HG03139 (cell line): ENCODE measurements around the gene TWF2.
"Not testable (repeated sequence)": the region's sequence is repeated elsewhere in the genome, so short reads cannot be mapped to it uniquely, and the experiment has no call there.

Experiments
- ATAC-seq: cut with Tn5 transposase; IDR thresholded peaks from one replicate; pipeline ENCODE4 v1.9.1; 2021; ENCODE audit not compliant: unreplicated experiment

Gene TWF2

DNA sequence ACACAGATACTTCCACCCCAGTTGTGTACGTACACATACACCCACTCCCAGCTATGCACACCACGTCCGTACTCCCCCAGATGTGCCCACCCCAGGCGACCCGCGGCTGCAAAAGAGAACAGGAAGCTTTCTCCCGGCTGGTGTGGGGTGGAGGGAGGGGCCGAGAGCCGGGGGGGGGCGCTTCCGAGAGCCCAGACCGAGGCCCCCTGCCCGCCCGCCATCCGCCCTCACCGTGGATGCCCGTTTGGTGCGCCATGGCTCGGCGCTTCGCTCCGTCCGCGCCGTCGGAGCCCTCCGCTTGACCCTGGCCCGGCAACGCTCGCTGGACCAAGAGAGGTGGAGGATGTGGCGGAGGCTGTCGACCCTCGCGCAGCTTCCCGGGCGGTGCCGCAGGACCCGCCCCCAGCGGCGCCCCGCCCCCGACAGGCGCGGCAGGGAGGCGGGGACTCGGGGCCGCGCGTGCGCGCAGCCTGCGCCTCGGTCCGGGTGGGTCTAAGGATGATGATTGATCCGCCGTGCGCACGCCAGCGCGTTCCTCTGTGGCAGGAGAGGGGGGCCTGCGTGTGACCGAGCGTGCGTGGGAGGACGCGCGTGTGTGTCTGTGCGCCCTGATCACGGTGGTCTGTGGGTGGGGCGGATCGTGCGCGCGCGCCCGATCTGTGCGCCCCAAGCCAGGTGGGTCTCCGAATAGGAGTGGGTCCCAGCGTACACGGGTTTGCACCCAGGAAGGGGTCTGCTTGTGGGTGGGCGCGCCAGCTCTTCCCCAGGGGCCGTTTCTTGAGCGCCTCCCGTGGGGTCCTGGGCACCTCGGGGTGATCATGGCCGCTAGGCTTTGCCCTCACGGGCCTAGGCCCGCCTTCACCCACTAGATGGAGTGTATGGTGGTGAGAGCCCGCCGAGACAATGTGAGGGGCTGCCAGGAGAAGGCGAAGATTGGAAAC lies at the start of gene TWF2:
TWF2 (minus strand) TSS at position 398 of the 941 bp plus-strand sequence; CDS start at position 256, 142 bp downstream.
- ATAC-seq = peak; percentile 63

DNA sequence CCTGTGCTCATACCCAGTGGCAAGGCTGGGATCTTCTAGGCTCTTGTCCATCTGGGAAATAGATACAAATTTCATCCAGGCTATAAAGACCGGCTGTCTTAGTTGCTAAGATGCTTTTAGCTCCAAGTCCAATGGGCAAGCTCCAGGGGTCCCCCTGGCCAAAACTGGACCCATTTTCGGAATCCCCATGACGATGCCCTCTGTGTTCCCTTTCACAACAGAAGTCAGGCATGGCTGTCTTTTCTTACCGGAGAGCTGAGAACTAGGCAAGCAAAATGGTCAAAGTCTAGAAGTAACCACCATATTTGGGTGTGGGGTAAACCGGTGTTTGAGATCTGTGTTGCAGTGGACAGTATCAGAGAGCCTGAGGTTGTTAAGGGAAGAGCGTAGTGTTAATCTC lies 49.7 kb upstream of the TWF2 start:
- no peak for ATAC-seq

DNA sequence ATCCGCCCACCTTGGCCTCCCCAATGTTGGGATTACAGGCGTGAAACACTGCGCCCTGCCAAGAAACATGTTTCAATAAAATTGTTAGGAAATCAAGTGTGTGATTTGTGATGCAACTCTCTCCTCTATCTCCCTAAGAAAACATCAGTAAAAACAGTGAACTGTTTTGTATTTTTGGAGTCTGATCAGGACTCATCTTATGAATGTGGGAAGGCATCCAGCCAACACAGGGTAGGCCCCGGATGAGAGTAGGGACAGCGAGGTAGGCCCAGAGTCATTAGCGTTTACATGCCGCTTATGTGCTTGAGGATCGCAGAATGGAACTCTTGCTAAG lies 47.8 kb upstream of the TWF2 start:
- no peak for ATAC-seq

DNA sequence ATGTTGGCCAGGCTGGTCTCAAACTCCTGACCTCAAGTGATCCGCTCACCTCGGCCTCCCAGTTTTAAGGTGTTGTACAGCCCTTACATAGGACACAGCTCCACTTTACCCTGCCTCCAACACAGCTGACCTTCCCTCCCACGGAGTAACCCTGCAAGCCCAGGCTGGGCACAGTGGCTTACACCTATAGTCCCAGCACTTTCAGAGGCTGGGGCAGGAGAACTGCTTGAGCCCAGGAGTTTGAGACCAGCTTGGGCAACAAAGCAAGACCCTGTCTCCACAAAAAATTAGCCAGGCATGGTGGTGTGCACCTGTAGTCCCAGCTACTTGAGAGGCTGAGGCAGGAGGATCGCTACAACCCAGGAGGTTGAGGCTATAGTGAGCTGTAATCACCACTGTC lies 45.1 kb upstream of the TWF2 start:
- ATAC-seq = not testable (repeated sequence)

DNA sequence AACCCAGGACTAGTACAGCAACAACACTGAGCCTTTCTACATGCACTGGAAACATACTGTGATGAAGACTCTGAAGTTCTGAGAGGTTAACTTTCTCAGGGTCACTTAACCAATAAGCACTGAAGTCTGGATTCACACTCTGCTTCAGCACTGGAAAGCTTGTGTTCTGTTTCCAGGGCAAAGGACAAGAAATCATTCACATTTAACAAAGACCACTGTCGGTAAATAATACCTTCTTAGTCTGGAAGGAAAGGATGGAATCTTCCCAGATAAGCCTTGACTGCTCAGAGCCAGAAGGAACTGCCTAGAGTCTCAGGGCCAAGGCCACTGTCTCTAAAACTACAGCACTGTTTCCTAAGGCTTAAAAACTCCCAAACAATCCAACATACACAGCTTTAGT lies 44.3 kb upstream of the TWF2 start:
- no peak for ATAC-seq

GRCh38 chr3:52281981-52282801 lies 43.2 kb upstream of the TWF2 start:
- ATAC-seq = no peak

- no peak for ATAC-seq
Measured at GRCh38 chr3:52280050-52280461, 41.1 kb upstream of the TWF2 start.

DNA sequence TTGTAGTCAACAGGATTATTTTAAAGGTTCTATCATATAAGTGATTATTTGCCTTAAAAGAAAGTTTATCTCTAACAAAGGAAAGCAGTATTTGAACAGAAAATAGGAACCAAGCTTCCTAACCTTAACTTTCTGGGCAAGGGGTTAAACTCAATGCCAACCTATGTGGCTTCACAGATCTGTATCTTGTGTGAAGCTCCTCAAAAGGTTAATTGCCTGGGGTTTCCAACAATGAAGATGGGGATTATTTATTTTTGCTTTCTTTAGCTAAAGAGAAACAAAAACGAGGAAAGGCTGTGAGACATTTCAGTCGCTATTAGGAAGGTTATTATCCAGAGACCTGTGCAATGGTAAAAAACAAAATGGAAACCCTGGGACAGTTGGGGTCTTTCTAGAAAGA lies 40.6 kb upstream of the TWF2 start:
- ATAC-seq = no peak

DNA sequence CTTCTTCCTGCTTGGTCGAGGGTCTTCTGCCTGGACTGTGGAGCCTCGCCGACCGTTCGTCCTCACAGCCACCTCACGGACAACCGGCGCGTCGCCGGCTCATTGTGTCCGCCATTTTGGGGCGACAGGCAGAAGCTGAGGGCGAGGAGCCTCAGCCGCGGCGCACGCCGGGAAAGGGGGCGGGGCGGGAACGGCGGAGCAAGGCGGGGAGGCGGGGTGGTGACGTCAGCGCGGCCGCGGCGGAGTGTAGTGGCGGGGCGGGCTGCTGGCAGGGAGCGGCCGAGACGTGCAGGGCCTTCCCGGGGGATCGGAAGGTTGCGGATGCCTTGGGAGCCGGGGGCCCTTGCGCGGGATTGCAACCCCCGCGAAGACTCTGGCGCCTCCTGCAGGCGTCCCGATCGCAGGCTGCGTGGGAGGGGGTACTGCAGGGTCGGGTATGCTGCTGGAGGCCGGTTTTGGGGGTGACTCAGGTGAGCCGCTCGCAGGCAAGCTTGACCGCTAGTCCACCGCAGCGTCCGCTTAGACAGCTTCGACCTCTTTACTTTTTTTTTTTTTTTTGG lies 39.6 kb upstream of the TWF2 start, which contains the start of gene WDR82:
WDR82 (minus strand) TSS at position 140 of the 560 bp plus-strand sequence. CDS start 288 bp downstream, outside the sequence.
- ATAC-seq = peak; percentile 76

- ATAC-seq = peak; percentile 50
Measured at GRCh38 chr3:52277972-52278509, 39.1 kb upstream of the TWF2 start.

- no peak for ATAC-seq
Measured at GRCh38 chr3:52277071-52277964, 38.4 kb upstream of the TWF2 start.

GRCh38 chr3:52274781-52275180 lies 35.8 kb upstream of the TWF2 start:
- ATAC-seq = not testable (repeated sequence)

DNA sequence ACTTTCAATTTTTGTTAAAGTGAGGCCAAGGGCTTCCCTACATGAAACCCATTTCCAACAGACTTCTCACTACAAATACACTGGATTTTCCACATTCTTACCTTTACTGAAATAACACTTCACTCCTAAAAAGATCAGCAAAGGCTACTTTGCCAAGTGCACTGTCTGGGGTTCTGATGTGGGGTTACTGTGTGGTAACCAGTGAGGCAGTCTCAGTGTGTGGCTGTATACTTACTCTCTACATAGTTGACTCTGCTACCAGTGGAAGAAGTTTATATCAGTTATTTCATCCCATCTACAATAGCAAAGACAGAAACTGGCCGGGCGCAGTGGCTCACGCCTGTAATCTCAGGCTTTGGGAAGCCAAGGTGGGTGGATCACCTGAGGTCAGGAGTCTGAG lies 33.9 kb upstream of the TWF2 start:
- ATAC-seq = no peak

DNA sequence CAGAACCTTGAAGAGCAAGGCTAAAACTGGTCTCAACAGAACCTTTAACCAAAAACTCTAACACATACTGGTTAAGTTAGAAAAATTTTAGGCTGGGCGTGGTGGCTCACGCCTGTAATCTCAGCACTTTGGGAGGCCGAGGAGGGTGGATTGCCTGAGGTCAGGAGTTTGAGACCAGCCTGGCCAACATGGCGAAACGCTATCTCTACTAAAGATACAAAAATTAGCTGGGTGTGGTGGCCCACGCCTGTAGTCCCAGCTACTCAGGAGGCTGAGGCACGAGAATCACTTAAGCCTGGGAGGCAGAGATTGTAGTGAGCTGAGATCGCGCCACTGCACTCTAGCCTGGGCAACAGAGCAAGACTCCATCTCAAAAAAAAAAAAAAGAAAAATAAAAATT lies 33.2 kb upstream of the TWF2 start:
- ATAC-seq = not testable (repeated sequence)

- no peak for ATAC-seq
Measured at GRCh38 chr3:52270252-52270754, 31.3 kb upstream of the TWF2 start.

GRCh38 chr3:52269776-52270175 lies 30.8 kb upstream of the TWF2 start:
- no peak for ATAC-seq

DNA sequence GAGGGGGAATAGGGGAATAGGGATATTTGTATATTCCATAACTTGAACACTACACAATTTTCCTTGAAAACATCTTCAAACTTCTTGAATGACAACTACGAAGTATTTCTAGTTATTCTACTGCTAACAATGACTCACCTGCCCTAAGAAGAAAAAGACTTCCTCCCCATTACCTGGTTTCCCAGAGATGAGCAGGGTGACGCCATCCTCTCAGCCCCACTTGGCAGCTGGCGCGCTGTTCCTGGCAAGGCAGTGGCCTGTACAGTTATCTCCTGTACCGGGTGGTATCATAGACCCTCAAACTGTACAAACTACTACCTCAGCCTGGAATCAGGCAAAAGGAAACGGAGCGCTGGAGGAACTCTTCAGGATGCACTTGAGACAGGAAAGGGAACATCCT lies 29.1 kb upstream of the TWF2 start:
- ATAC-seq = no peak

GRCh38 chr3:52265387-52265786 lies 26.4 kb upstream of the TWF2 start:
- no peak for ATAC-seq

GRCh38 chr3:52262447-52262846 lies 23.5 kb upstream of the TWF2 start:
- ATAC-seq = no peak

GRCh38 chr3:52259448-52259847 lies 20.5 kb upstream of the TWF2 start:
- ATAC-seq = no peak
